Measurements from ENCODE around the gene MAP4.

DNA sequence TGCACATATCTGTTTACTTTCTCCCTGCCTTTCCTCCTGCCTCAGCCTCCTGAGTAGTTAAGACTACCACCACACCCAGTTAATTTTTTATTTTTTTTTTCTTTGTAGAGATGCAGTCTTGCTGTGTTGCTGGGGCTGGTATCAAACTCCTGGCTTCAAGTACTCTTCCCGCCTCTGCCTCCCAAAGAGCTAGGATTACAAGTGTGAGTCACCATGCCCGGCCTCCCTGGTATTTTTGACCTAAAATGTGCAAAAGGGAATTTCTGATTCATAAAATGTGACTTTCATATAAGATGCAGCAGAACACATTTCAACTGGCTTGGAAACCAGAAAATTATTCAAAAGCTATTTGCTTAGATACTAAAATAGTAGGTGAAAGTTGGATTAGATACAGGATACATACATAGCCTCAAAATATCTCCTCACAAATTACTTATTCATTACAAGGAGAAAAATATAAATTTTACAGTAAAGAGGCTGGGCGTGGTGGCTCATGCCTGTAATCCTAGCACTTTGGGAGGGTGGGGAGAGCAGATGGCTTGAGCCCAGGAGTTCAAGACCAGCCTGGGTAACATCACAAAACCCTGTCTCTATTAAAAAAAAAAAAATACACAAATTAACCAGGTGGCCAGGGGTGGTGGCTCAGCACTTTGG is 32.0 kb downstream of the MAP4 start:
- TF ChIP-seq, protein P1, sequence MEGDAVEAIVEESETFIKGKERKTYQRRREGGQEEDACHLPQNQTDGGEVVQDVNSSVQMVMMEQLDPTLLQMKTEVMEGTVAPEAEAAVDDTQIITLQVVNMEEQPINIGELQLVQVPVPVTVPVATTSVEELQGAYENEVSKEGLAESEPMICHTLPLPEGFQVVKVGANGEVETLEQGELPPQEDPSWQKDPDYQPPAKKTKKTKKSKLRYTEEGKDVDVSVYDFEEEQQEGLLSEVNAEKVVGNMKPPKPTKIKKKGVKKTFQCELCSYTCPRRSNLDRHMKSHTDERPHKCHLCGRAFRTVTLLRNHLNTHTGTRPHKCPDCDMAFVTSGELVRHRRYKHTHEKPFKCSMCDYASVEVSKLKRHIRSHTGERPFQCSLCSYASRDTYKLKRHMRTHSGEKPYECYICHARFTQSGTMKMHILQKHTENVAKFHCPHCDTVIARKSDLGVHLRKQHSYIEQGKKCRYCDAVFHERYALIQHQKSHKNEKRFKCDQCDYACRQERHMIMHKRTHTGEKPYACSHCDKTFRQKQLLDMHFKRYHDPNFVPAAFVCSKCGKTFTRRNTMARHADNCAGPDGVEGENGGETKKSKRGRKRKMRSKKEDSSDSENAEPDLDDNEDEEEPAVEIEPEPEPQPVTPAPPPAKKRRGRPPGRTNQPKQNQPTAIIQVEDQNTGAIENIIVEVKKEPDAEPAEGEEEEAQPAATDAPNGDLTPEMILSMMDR (IDR thresholded peaks at IDR 0.05; ENCODE audit: extremely low read depth in 1 of 2, insufficient read depth in 1 of 2, low read depth in 1 of 2, low read length in 2 of 2), result no peak
- no peak for TF ChIP-seq EZH2 (IDR thresholded peaks at IDR 0.05; ENCODE audit: borderline replicate concordance, low read depth, low read length, severe bottlenecking)
- TF ChIP-seq POLR2A (IDR thresholded peaks at IDR 0.05; ENCODE audit: low read depth, low read length), result no peak
- no peak for TF ChIP-seq POLR2AphosphoS5 (IDR thresholded peaks at IDR 0.05; ENCODE audit: insufficient read depth, low read depth, low read length)
- peak; percentile 33 for TF ChIP-seq JUN (IDR thresholded peaks at IDR 0.05; ENCODE audit: borderline replicate concordance, insufficient read depth, insufficient read length, low read depth)
- TF ChIP-seq, protein P2, sequence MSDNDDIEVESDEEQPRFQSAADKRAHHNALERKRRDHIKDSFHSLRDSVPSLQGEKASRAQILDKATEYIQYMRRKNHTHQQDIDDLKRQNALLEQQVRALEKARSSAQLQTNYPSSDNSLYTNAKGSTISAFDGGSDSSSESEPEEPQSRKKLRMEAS (IDR thresholded peaks at IDR 0.05; ENCODE audit: insufficient read depth, insufficient read length), result no peak

All from endothelial cell of umbilical vein (primary cell).